Measurements from ENCODE around the gene IFNAR1. TPM values are rescaled to one million over a fixed set of nuclear protein-coding genes. Genes with fewer than 3 reads are reported as not detected.

Gene IFNAR1
- total and polyA plus RNA-seq, 9 donors, result 20.6 to 47.9 (median 31.2) TPM

DNA sequence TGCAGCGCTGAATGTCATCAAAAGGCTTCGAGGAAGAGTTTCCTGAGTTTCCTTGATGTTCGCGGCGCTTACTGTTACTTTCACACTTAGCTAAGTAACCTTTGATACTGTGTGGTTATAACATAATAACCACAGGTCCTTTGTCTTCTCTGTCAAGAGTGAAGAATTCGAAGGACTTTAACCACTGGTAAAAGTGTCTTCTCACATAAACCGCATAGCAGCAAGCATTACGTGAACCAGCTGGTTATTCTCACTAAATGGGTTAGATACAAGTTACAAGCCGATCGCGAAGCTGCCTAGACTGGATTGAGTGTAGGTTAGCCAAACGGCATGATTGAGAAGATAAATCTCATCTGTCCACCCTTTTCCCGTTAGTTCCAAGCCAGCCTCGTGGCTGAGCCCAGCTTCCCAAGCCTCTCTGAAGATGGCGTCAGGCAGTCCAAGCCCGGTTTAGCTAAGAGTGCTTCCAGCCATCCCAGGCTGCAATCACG lies 60.1 kb downstream of the IFNAR1 start:
- TF ChIP-seq, protein P1, sequence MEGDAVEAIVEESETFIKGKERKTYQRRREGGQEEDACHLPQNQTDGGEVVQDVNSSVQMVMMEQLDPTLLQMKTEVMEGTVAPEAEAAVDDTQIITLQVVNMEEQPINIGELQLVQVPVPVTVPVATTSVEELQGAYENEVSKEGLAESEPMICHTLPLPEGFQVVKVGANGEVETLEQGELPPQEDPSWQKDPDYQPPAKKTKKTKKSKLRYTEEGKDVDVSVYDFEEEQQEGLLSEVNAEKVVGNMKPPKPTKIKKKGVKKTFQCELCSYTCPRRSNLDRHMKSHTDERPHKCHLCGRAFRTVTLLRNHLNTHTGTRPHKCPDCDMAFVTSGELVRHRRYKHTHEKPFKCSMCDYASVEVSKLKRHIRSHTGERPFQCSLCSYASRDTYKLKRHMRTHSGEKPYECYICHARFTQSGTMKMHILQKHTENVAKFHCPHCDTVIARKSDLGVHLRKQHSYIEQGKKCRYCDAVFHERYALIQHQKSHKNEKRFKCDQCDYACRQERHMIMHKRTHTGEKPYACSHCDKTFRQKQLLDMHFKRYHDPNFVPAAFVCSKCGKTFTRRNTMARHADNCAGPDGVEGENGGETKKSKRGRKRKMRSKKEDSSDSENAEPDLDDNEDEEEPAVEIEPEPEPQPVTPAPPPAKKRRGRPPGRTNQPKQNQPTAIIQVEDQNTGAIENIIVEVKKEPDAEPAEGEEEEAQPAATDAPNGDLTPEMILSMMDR (IDR thresholded peaks at IDR 0.05), result no peak
- TF ChIP-seq POLR2A (IDR thresholded peaks at IDR 0.05) (no peak), EP300 (IDR thresholded peaks at IDR 0.05) (no peak)
- no peaks in the 10 kb centered on the region for H3K27me3 ChIP-seq
- peaks cover 11% of the 10 kb centered on the region for H3K4me1 ChIP-seq (ENCODE audit: insufficient read depth)
- intact Hi-C loops (cut with DNase I), result no loop called here
- 76 to 82% (median 76%) methylated on average over 17 of the region's 17 CpGs for WGBS, 3 donors
- no peak overlapping the region for H3K27ac ChIP-seq
- H3K4me3 ChIP-seq, result no peak overlapping the region
- no peak for DNase-seq
- no peaks in the 10 kb centered on the region for H3K9me3 ChIP-seq
- H3K36me3 ChIP-seq, result no peaks in the 10 kb centered on the region

DNA sequence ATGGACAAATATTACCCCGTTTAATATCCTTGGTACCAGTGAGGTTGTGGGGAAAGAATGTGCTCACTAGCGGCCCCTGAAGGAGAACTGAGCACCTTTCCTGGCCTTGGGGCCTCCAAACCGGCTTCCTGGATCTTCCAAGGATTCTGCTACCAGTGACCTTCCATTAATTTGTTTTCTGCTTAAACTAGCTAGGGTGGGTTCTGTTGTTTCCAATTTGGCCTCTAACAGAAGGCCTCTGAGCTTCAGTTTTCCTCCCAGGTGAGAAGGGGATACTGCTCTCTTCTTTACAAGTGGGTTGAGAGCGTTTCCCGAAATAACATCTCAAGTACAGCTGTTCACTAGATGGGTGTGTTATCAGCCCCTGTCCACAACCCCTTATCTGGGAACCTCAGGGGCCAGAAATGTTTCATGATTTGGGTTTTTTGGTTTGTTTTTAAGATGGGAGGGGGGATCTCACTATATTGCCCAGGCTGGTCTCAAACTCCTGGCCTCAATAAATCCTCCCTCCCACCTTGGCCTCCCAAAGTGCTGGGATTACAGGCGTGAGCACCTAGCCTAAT lies 61.5 kb downstream of the IFNAR1 start:
- no peak overlapping the region for H3K27ac ChIP-seq
- no peaks in the 10 kb centered on the region for H3K9me3 ChIP-seq
- TF ChIP-seq EP300 (IDR thresholded peaks at IDR 0.05), result no peak
- no peak for TF ChIP-seq POLR2A (IDR thresholded peaks at IDR 0.05)
- TF ChIP-seq, protein P1 (IDR thresholded peaks at IDR 0.05), result no peak
- no peaks in the 10 kb centered on the region for H3K27me3 ChIP-seq
- intact Hi-C loops (cut with DNase I), result no loop called here
- H3K4me1 ChIP-seq (ENCODE audit: insufficient read depth), result peaks cover 5% of the 10 kb centered on the region
- 80 to 84% (median 83%) methylated on average over 6 of the region's 6 CpGs for WGBS, 3 donors
- no peak for DNase-seq
- no peaks in the 10 kb centered on the region for H3K36me3 ChIP-seq
- H3K4me3 ChIP-seq, result no peak overlapping the region

DNA sequence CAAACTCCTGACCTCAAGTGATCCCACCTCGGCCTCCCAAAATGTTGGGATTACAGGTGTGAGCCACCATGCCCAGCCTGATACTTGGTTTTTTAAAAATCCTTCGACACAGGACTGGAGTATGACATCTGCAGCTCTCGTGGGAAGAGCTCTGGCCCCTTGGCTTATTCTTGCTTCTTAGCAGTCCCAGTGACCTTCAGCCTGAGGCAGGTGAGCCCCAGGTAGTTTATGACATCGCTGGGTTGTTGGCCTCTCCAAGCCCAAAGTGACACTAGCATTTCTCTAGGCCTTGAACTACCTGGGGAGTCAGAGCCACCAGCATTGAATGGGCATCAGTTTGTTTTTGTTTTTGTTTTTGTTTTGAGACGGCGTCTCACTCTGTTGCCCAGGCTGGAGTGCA lies 62.5 kb downstream of the IFNAR1 start:
- WGBS, 3 donors, result 92 to 96% (median 94%) methylated on average over 6 of the region's 6 CpGs
- intact Hi-C loops (cut with DNase I), result no loop called here
- no peak for DNase-seq
- H3K4me3 ChIP-seq, result no peak overlapping the region
- H3K27ac ChIP-seq, result no peak overlapping the region
- TF ChIP-seq POLR2A (IDR thresholded peaks at IDR 0.05), result no peak
- TF ChIP-seq, protein P1 (IDR thresholded peaks at IDR 0.05), result no peak
- no peak for TF ChIP-seq EP300 (IDR thresholded peaks at IDR 0.05)
- H3K27me3 ChIP-seq, result no peaks in the 10 kb centered on the region
- H3K4me1 ChIP-seq (ENCODE audit: insufficient read depth), result peaks cover 5% of the 10 kb centered on the region
- no peaks in the 10 kb centered on the region for H3K9me3 ChIP-seq
- H3K36me3 ChIP-seq, result no peaks in the 10 kb centered on the region

DNA sequence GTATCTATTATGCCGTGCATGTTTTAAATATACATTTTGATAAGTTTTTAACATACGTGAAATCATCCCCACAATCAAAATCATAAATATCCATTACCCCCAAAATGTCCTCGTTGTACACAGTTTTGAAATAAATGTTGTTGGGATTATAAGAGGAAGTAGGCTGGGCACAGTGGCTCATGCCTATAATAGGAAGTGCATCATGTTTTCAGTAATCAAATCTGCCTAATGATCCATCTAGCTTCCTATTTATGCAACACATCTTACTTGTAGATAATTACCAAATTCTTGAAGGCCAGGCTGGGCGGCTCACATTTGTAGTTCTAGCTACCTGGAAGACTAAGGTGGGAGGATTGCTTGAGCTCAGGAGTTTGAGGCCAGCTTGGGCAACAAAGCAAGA lies 63.4 kb downstream of the IFNAR1 start:
- intact Hi-C loops (cut with DNase I), result no loop called here
- Histone ChIP-seq H3K9me3 (no peaks in the 10 kb centered on the region), H3K4me3 (no peak overlapping the region), H3K4me1 (ENCODE audit: insufficient read depth) (peaks cover 2% of the 10 kb centered on the region), H3K27me3 (no peaks in the 10 kb centered on the region), H3K27ac (no peak overlapping the region), H3K36me3 (no peaks in the 10 kb centered on the region)
- TF ChIP-seq, protein P1 (IDR thresholded peaks at IDR 0.05), result no peak
- TF ChIP-seq POLR2A (IDR thresholded peaks at IDR 0.05) (no peak), EP300 (IDR thresholded peaks at IDR 0.05) (no peak)
- WGBS, 3 donors, result 82 to 91% (median 83%) methylated on average over 4 of the region's 4 CpGs
- no peak for DNase-seq
